ENCODE measurements around the gene ARL6IP5. TPM values are rescaled to one million over a fixed set of nuclear protein-coding genes. Genes with fewer than 3 reads are reported as not detected.

The ARL6IP5 gene, protein sequence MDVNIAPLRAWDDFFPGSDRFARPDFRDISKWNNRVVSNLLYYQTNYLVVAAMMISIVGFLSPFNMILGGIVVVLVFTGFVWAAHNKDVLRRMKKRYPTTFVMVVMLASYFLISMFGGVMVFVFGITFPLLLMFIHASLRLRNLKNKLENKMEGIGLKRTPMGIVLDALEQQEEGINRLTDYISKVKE
- 41.5 TPM for total RNA-seq (2021; ENCODE audit: unreplicated experiment)
- 52.8 TPM for polyA plus RNA-seq (2012; ENCODE audit: insufficient read length)
- Bru-seq, nascent RNA: percentile 57 among the genes with signal in this experiment
- BruChase-seq, experiment 1, labeled RNA remaining after a 2-hour chase: percentile 67 among the genes with signal in this experiment
- BruChase-seq, experiment 2, labeled RNA remaining after a 6-hour chase: percentile 82 among the genes with signal in this experiment
- long read RNA-seq, transcript ARL6IP5-201 (3 exons, 2,101 nt): major isoform, 115 of 124 reads
- long read RNA-seq, partial matches to known transcripts: 1 of 124 reads
- long read RNA-seq, other reads (novel, unspliced or antisense): 7 of 124 reads

DNA sequence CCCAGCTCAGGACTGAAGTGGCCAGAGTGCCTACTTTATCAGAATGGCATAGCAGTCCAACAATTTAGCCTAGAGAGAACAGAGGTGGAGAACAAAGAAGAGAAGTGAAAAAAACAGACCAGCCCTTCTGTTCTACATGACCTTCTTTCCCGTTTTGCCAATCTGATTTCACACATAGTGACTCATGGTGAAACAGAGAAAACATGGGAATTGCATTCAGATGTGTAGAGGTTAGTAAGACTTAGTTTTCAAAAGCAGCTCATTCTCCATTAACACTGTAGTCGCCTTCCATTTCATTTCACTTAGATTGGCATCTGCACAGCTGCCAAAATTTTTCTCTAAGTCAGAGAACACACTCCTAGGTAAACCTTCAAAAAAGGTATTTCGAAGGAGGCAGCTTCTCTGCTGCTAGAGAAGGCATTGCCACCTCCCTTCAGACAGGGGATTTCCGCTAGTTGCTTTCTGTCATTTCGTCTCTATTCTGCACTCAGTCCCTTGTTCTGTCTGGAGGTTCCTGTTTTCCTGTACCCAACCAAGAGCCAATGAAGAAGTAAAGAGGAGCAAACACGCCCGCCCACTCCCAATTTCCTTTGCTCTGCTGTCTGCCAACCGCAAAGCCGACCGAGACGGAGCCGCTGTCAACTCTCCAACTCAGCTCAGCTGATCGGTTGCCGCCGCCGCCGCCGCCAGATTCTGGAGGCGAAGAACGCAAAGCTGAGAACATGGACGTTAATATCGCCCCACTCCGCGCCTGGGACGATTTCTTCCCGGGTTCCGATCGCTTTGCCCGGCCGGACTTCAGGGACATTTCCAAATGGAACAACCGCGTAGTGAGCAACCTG, at the start of gene ARL6IP5:
TSS of gene ARL6IP5 (plus strand) at position 612 of the 842 bp plus-strand sequence. CDS start at position 723, 111 bp downstream.
- POLR2A ChIA-PET: interaction anchor here (0.5 to 0.6 kb wide), 4 partner anchors 22 to 520 kb away, joined by 3 to 5 read pairs (median 3); no protein-coding TSS in a partner anchor
- Histone ChIP-seq H3K4me3 (ENCODE audit: low read depth in 2 of 2, low read length in 2 of 2) (peak within 1 kb of the TSS; percentile 87 to 89), H3K4me1 (ENCODE audit: control insufficient read depth, insufficient read depth, low read length) (peaks cover 48% of the 10 kb centered on the region), H3K36me3 (ENCODE audit: control insufficient read depth, insufficient read depth, low read length) (peaks cover 2% of the 10 kb centered on the region), H3K27me3 (ENCODE audit: control insufficient read depth, insufficient read depth, low read length) (no peaks in the 10 kb centered on the region), H3K27ac (ENCODE audit: low read length) (peak within 1 kb of the TSS; percentile 89), H3K9me3 (ENCODE audit: control insufficient read depth, insufficient read depth, low read depth, low read length) (no peaks in the 10 kb centered on the region)
- BruUV-seq (replicated peaks): no TSS peak
- TF ChIP-seq SIN3A (IDR thresholded peaks at IDR 0.05; ENCODE audit: borderline replicate concordance, insufficient read depth, low read depth, low read length): peak; percentile 81; the same call in 1 of the 2 replicates
- TF ChIP-seq, protein P1, sequence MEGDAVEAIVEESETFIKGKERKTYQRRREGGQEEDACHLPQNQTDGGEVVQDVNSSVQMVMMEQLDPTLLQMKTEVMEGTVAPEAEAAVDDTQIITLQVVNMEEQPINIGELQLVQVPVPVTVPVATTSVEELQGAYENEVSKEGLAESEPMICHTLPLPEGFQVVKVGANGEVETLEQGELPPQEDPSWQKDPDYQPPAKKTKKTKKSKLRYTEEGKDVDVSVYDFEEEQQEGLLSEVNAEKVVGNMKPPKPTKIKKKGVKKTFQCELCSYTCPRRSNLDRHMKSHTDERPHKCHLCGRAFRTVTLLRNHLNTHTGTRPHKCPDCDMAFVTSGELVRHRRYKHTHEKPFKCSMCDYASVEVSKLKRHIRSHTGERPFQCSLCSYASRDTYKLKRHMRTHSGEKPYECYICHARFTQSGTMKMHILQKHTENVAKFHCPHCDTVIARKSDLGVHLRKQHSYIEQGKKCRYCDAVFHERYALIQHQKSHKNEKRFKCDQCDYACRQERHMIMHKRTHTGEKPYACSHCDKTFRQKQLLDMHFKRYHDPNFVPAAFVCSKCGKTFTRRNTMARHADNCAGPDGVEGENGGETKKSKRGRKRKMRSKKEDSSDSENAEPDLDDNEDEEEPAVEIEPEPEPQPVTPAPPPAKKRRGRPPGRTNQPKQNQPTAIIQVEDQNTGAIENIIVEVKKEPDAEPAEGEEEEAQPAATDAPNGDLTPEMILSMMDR (IDR thresholded peaks at IDR 0.05): no peak
- TF ChIP-seq, protein P2, sequence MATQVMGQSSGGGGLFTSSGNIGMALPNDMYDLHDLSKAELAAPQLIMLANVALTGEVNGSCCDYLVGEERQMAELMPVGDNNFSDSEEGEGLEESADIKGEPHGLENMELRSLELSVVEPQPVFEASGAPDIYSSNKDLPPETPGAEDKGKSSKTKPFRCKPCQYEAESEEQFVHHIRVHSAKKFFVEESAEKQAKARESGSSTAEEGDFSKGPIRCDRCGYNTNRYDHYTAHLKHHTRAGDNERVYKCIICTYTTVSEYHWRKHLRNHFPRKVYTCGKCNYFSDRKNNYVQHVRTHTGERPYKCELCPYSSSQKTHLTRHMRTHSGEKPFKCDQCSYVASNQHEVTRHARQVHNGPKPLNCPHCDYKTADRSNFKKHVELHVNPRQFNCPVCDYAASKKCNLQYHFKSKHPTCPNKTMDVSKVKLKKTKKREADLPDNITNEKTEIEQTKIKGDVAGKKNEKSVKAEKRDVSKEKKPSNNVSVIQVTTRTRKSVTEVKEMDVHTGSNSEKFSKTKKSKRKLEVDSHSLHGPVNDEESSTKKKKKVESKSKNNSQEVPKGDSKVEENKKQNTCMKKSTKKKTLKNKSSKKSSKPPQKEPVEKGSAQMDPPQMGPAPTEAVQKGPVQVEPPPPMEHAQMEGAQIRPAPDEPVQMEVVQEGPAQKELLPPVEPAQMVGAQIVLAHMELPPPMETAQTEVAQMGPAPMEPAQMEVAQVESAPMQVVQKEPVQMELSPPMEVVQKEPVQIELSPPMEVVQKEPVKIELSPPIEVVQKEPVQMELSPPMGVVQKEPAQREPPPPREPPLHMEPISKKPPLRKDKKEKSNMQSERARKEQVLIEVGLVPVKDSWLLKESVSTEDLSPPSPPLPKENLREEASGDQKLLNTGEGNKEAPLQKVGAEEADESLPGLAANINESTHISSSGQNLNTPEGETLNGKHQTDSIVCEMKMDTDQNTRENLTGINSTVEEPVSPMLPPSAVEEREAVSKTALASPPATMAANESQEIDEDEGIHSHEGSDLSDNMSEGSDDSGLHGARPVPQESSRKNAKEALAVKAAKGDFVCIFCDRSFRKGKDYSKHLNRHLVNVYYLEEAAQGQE (IDR thresholded peaks at IDR 0.05; ENCODE audit: insufficient read depth in 1 of 2, low read depth in 2 of 2, low read length in 1 of 2): no peak
- no peak; the same call in 1 of the 2 replicates for TF ChIP-seq POLR2AphosphoS5 (IDR thresholded peaks at IDR 0.05; ENCODE audit: low read depth, low read length)
- peak; percentile 37; the same call in 1 of the 2 replicates for TF ChIP-seq TCF7L2 (IDR thresholded peaks at IDR 0.05; ENCODE audit: low read depth, low read length)
- DNase-seq (ENCODE audit: low read depth, low spot score) (no peak), ATAC-seq (peak; percentile 82)
- CTCF ChIA-PET: no interaction called here
- in situ Hi-C loops (cut with HindIII; ENCODE audit: low pct_unique_long_range_greater_than_20kb, low sequenced_read_pairs): no loop called here
- intact Hi-C loops (cut with micrococcal nuclease; ENCODE audit: unreplicated experiment): no loop called here

DNA sequence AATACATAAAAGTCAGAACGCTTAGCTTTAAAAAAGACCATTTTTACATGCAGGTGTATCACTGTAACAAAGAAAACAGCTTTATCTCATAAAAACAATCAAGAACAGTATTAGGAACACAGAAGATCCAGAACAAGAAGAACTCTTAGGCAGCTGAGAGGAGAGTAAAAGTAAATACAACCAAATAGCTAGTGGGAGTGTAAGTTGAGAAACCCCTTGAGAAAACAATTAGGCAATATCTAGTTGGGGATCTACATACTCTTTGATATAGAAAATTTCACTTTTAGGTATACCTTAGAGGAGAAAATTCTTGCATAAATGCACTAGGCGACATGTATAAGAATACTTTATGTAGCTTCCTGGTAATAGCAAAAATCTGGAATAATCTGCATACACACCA, 40.1 kb upstream of the ARL6IP5 start:
- Histone ChIP-seq H3K9me3 (ENCODE audit: control insufficient read depth, insufficient read depth, low read depth, low read length) (no peaks in the 10 kb centered on the region), H3K4me3 (ENCODE audit: low read depth in 2 of 2, low read length in 2 of 2) (no peak overlapping the region), H3K36me3 (ENCODE audit: control insufficient read depth, insufficient read depth, low read length) (peaks cover 19% of the 10 kb centered on the region), H3K27ac (ENCODE audit: low read length) (no peak overlapping the region), H3K27me3 (ENCODE audit: control insufficient read depth, insufficient read depth, low read length) (no peaks in the 10 kb centered on the region), H3K4me1 (ENCODE audit: control insufficient read depth, insufficient read depth, low read length) (no peaks in the 10 kb centered on the region)
- in situ Hi-C loops (cut with HindIII; ENCODE audit: low pct_unique_long_range_greater_than_20kb, low sequenced_read_pairs) (no loop called here), intact Hi-C loops (cut with micrococcal nuclease; ENCODE audit: unreplicated experiment) (no loop called here)
- TF ChIP-seq SIN3A (IDR thresholded peaks at IDR 0.05; ENCODE audit: borderline replicate concordance, insufficient read depth, low read depth, low read length) (no peak), TCF7L2 (IDR thresholded peaks at IDR 0.05; ENCODE audit: low read depth, low read length) (no peak), POLR2AphosphoS5 (IDR thresholded peaks at IDR 0.05; ENCODE audit: low read depth, low read length) (no peak)
- TF ChIP-seq, protein P2 (IDR thresholded peaks at IDR 0.05; ENCODE audit: insufficient read depth in 1 of 2, low read depth in 2 of 2, low read length in 1 of 2): no peak
- TF ChIP-seq, protein P1 (IDR thresholded peaks at IDR 0.05): no peak
- ChIA-PET POLR2A (no interaction called here), CTCF (no interaction called here)
- ATAC-seq (no peak), DNase-seq (ENCODE audit: low read depth, low spot score) (no peak)
- no TSS peak for BruUV-seq (replicated peaks)

Measured in Panc1 (cell line).